ENCODE measurements around the gene SAMD15.

Gene SAMD15

DNA sequence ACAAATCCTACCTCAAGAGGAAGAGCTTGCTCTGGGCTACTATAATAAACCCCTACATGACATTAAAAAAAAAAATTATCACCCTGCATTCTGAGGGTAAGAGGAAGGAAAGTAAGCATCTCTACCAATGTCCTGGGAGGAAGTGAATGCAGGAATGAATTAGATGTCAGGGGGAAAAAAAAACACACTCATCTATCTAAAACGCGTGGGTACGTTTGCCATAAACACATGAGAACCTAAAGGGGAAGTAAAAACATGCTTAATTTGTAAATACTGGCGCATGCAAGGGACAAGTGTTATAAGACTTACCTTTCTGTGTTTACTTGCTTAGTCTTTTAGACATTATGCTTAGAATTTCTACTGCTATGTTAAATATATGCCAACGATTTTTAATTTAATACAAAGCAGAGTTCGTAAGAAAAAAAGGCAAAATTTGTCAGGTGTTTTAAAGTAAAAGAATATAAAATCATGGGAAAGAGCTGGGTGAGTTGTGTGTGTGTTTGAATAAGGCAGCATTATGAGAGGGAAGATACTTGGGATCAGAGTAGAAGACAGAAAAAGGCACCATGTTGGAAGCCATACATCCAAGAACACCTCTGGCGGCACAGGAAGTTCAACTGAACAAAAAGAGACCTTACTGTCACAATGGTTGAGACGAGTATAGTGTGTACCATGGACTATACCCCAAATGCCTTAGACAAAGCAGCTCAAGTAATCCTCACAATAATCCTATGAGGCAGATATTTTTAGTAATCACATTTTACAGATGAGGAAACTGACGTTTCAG, 1.8 kb upstream of the SAMD15 start:
- Histone ChIP-seq H3K4me3 (ENCODE audit: insufficient read depth, low read depth, low read length, poor library complexity, severe bottlenecking) (peak overlapping the region; percentile 94), H3K4me1 (ENCODE audit: control insufficient read depth, insufficient read depth, low read length, poor library complexity, severe bottlenecking) (peaks cover 10% of the 10 kb centered on the region), H3K36me3 (ENCODE audit: control insufficient read depth, insufficient read depth, low read length) (no peaks in the 10 kb centered on the region), H3K9me3 (ENCODE audit: control insufficient read depth, low read length) (no peaks in the 10 kb centered on the region), H3K27me3 (replicated peaks; ENCODE audit: control insufficient read depth, insufficient read depth, low read length, poor library complexity, severe bottlenecking) (no peaks in the 10 kb centered on the region), H3K27ac (ENCODE audit: insufficient read depth, low read length, poor library complexity, severe bottlenecking) (no peak overlapping the region)
- DNase-seq, result no peak

GRCh38 chr14:77375973-77376770, 1.0 kb upstream of the SAMD15 start:
- DNase-seq, result peak in 2 of 3 donors; percentile 0 to 9
- Histone ChIP-seq H3K4me3 (ENCODE audit: insufficient read depth, low read depth, low read length, poor library complexity, severe bottlenecking) (peak overlapping the region; percentile 94), H3K36me3 (ENCODE audit: control insufficient read depth, insufficient read depth, low read length) (no peaks in the 10 kb centered on the region), H3K4me1 (ENCODE audit: control insufficient read depth, insufficient read depth, low read length, poor library complexity, severe bottlenecking) (peaks cover 10% of the 10 kb centered on the region), H3K9me3 (ENCODE audit: control insufficient read depth, low read length) (no peaks in the 10 kb centered on the region), H3K27ac (ENCODE audit: insufficient read depth, low read length, poor library complexity, severe bottlenecking) (peak overlapping the region; percentile 86), H3K27me3 (replicated peaks; ENCODE audit: control insufficient read depth, insufficient read depth, low read length, poor library complexity, severe bottlenecking) (no peaks in the 10 kb centered on the region)

DNA sequence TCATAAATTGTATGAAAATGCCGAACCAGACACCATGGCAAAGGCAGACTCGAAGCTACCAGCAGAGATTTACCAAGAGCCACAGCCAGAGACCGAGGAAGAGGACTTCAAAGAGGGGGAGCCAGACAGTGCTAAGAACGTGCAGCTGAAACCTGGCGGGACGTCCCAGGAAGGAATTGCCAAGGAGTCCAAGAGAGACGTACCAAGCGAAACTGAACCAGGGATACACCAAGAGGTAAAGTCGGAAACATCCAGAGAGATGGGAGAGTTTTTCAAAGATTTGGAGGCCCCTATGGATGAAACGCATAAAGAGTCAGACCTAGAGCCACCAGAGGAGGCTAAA, 294 bp downstream of the SAMD15 start:
- no peaks in the 10 kb centered on the region for H3K9me3 ChIP-seq (ENCODE audit: control insufficient read depth, low read length)
- peak overlapping the region; percentile 94 for H3K4me3 ChIP-seq (ENCODE audit: insufficient read depth, low read depth, low read length, poor library complexity, severe bottlenecking)
- H3K4me1 ChIP-seq (ENCODE audit: control insufficient read depth, insufficient read depth, low read length, poor library complexity, severe bottlenecking), result peaks cover 10% of the 10 kb centered on the region
- peak overlapping the region; percentile 86 for H3K27ac ChIP-seq (ENCODE audit: insufficient read depth, low read length, poor library complexity, severe bottlenecking)
- DNase-seq, result peak in 1 of 3 donors; percentile 2
- H3K36me3 ChIP-seq (ENCODE audit: control insufficient read depth, insufficient read depth, low read length), result no peaks in the 10 kb centered on the region
- no peaks in the 10 kb centered on the region for H3K27me3 ChIP-seq (replicated peaks; ENCODE audit: control insufficient read depth, insufficient read depth, low read length, poor library complexity, severe bottlenecking)

GRCh38 chr14:77378701-77379100, 1.5 kb downstream of the SAMD15 start:
- no peaks in the 10 kb centered on the region for H3K27me3 ChIP-seq (replicated peaks; ENCODE audit: control insufficient read depth, insufficient read depth, low read length, poor library complexity, severe bottlenecking)
- no peaks in the 10 kb centered on the region for H3K36me3 ChIP-seq (ENCODE audit: control insufficient read depth, insufficient read depth, low read length)
- peaks cover 10% of the 10 kb centered on the region for H3K4me1 ChIP-seq (ENCODE audit: control insufficient read depth, insufficient read depth, low read length, poor library complexity, severe bottlenecking)
- H3K27ac ChIP-seq (ENCODE audit: insufficient read depth, low read length, poor library complexity, severe bottlenecking), result no peak overlapping the region
- no peak overlapping the region for H3K4me3 ChIP-seq (ENCODE audit: insufficient read depth, low read depth, low read length, poor library complexity, severe bottlenecking)
- H3K9me3 ChIP-seq (ENCODE audit: control insufficient read depth, low read length), result no peaks in the 10 kb centered on the region
- no peak for DNase-seq

DNA sequence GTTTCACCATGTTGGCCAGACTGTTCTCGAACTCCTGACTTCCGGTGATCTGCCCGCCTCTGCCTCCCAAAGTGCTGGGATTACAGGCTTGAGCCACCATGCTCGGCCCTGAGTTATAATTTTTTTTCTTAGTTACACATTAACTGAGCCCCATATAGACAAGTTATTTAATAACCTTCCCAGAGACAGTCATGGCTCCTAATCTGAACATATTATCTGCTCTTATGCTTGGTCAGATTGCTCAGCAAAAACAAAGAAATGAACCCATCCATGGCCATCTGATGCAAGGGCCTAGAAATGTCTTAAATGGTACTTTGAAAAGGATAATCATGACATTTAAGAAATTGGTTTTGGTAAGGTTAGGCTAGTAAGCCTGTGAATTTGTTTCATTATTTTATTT, 13.0 kb downstream of the SAMD15 start:
- H3K27me3 ChIP-seq (replicated peaks; ENCODE audit: control insufficient read depth, insufficient read depth, low read length, poor library complexity, severe bottlenecking), result no peaks in the 10 kb centered on the region
- no peaks in the 10 kb centered on the region for H3K4me1 ChIP-seq (ENCODE audit: control insufficient read depth, insufficient read depth, low read length, poor library complexity, severe bottlenecking)
- no peak overlapping the region for H3K27ac ChIP-seq (ENCODE audit: insufficient read depth, low read length, poor library complexity, severe bottlenecking)
- H3K4me3 ChIP-seq (ENCODE audit: insufficient read depth, low read depth, low read length, poor library complexity, severe bottlenecking), result no peak overlapping the region
- DNase-seq, result no peak
- H3K9me3 ChIP-seq (ENCODE audit: control insufficient read depth, low read length), result no peaks in the 10 kb centered on the region
- H3K36me3 ChIP-seq (ENCODE audit: control insufficient read depth, insufficient read depth, low read length), result no peaks in the 10 kb centered on the region

GRCh38 chr14:77400216-77400615, 23.0 kb downstream of the SAMD15 start:
- no peak for DNase-seq
- Histone ChIP-seq H3K4me3 (ENCODE audit: insufficient read depth, low read depth, low read length, poor library complexity, severe bottlenecking) (no peak overlapping the region), H3K9me3 (ENCODE audit: control insufficient read depth, low read length) (no peaks in the 10 kb centered on the region), H3K36me3 (ENCODE audit: control insufficient read depth, insufficient read depth, low read length) (no peaks in the 10 kb centered on the region), H3K4me1 (ENCODE audit: control insufficient read depth, insufficient read depth, low read length, poor library complexity, severe bottlenecking) (no peaks in the 10 kb centered on the region), H3K27me3 (replicated peaks; ENCODE audit: control insufficient read depth, insufficient read depth, low read length, poor library complexity, severe bottlenecking) (no peaks in the 10 kb centered on the region), H3K27ac (ENCODE audit: insufficient read depth, low read length, poor library complexity, severe bottlenecking) (no peak overlapping the region)

DNA sequence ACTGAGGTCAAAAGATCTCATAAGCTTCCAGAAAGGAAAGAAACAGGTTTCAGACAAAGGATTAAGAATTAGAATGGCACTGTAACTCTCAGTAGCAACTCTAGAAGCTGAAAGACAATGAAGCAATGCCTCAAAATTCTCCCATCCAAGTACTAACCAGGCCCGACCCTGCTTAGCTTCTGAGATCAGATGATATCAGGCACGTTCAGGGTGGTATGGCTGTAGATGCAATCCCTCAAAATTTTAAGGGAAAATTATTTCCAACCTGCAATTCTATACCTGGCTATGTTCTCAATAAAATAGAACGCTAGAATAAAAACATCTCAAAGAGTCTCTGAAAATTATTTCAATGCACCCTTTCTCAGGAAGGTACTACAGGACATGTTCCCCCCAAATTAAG, 26.6 kb downstream of the SAMD15 start:
- H3K9me3 ChIP-seq (ENCODE audit: control insufficient read depth, low read length), result no peaks in the 10 kb centered on the region
- H3K27ac ChIP-seq (ENCODE audit: insufficient read depth, low read length, poor library complexity, severe bottlenecking), result no peak overlapping the region
- DNase-seq, result no peak
- no peaks in the 10 kb centered on the region for H3K36me3 ChIP-seq (ENCODE audit: control insufficient read depth, insufficient read depth, low read length)
- H3K4me1 ChIP-seq (ENCODE audit: control insufficient read depth, insufficient read depth, low read length, poor library complexity, severe bottlenecking), result no peaks in the 10 kb centered on the region
- no peak overlapping the region for H3K4me3 ChIP-seq (ENCODE audit: insufficient read depth, low read depth, low read length, poor library complexity, severe bottlenecking)
- no peaks in the 10 kb centered on the region for H3K27me3 ChIP-seq (replicated peaks; ENCODE audit: control insufficient read depth, insufficient read depth, low read length, poor library complexity, severe bottlenecking)

DNA sequence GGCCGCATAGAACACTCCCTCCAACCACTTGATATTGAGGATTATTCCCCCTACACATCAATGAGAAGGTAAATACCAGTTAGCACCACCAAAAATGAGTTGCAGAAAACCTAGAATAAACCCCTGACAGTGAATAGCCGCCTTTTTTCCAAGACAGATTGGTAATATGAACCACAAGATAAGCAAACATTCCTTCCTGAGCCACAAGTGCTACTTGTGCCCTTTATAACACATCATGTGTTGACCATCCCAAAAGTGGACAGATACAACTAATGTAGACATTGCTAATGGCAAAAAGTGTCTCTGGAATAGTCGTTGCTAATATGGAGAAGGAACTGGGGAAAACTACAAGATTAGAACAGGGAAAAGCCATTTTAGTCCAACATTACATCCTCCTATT, 28.9 kb downstream of the SAMD15 start:
- no peaks in the 10 kb centered on the region for H3K36me3 ChIP-seq (ENCODE audit: control insufficient read depth, insufficient read depth, low read length)
- no peaks in the 10 kb centered on the region for H3K27me3 ChIP-seq (replicated peaks; ENCODE audit: control insufficient read depth, insufficient read depth, low read length, poor library complexity, severe bottlenecking)
- H3K9me3 ChIP-seq (ENCODE audit: control insufficient read depth, low read length), result no peaks in the 10 kb centered on the region
- H3K4me3 ChIP-seq (ENCODE audit: insufficient read depth, low read depth, low read length, poor library complexity, severe bottlenecking), result no peak overlapping the region
- H3K4me1 ChIP-seq (ENCODE audit: control insufficient read depth, insufficient read depth, low read length, poor library complexity, severe bottlenecking), result no peaks in the 10 kb centered on the region
- no peak for DNase-seq
- H3K27ac ChIP-seq (ENCODE audit: insufficient read depth, low read length, poor library complexity, severe bottlenecking), result no peak overlapping the region

- no peak for DNase-seq
- Histone ChIP-seq H3K27me3 (replicated peaks; ENCODE audit: control insufficient read depth, insufficient read depth, low read length, poor library complexity, severe bottlenecking) (no peaks in the 10 kb centered on the region), H3K9me3 (ENCODE audit: control insufficient read depth, low read length) (no peaks in the 10 kb centered on the region), H3K4me3 (ENCODE audit: insufficient read depth, low read depth, low read length, poor library complexity, severe bottlenecking) (no peak overlapping the region), H3K36me3 (ENCODE audit: control insufficient read depth, insufficient read depth, low read length) (no peaks in the 10 kb centered on the region), H3K27ac (ENCODE audit: insufficient read depth, low read length, poor library complexity, severe bottlenecking) (no peak overlapping the region), H3K4me1 (ENCODE audit: control insufficient read depth, insufficient read depth, low read length, poor library complexity, severe bottlenecking) (no peaks in the 10 kb centered on the region)
Observed at GRCh38 chr14:77406718-77407117, 29.5 kb downstream of the SAMD15 start.

GRCh38 chr14:77407158-77407557, 30.0 kb downstream of the SAMD15 start:
- Histone ChIP-seq H3K4me1 (ENCODE audit: control insufficient read depth, insufficient read depth, low read length, poor library complexity, severe bottlenecking) (no peaks in the 10 kb centered on the region), H3K27me3 (replicated peaks; ENCODE audit: control insufficient read depth, insufficient read depth, low read length, poor library complexity, severe bottlenecking) (no peaks in the 10 kb centered on the region), H3K9me3 (ENCODE audit: control insufficient read depth, low read length) (no peaks in the 10 kb centered on the region), H3K36me3 (ENCODE audit: control insufficient read depth, insufficient read depth, low read length) (no peaks in the 10 kb centered on the region), H3K4me3 (ENCODE audit: insufficient read depth, low read depth, low read length, poor library complexity, severe bottlenecking) (no peak overlapping the region), H3K27ac (ENCODE audit: insufficient read depth, low read length, poor library complexity, severe bottlenecking) (no peak overlapping the region)
- no peak for DNase-seq

Measured in effector memory CD4-positive, alpha-beta T cell (primary cell).